GM23338 (cell line): ENCODE data around the gene JMJD1C. TPM values are rescaled to one million over a fixed set of nuclear protein-coding genes. Genes with fewer than 3 reads are reported as not detected.
A peak's percentile ranks its signal among the peaks of the same experiment; 100 is the strongest.

Experiments used
- ATAC-seq: fragments of 200-7000 bp; cut with Tn5 transposase; 3 replicates; pipeline ENCODE4 v1.9.1; 2020
- DNase-seq: peaks from one replicate; pipeline ENCODE4 v3.0.0-alpha.2; 2015; ENCODE audit warnings: low spot score
- H2AFZ ChIP-seq: fragments of 200-600 bp; sonication (generic); 2 replicates; pipeline ENCODE4 v1.8.0; 2016; ENCODE audit warnings: antibody characterized with exemption, mild to moderate bottlenecking, moderate library complexity
- H3F3A ChIP-seq: fragments of 200-600 bp; sonication (generic); replicated peaks from 2 replicates; pipeline ENCODE4 v1.8.0; 2017; ENCODE audit warnings: antibody characterized with exemption, mixed run types, low read depth
- H3K27ac ChIP-seq: fragments of 200-600 bp; sonication (generic); 2 replicates; pipeline ENCODE4 v1.6.1; 2016; ENCODE audit warnings: low read depth
- H3K27me3 ChIP-seq: fragments of 200-600 bp; sonication (generic); 2 replicates; pipeline ENCODE4 v1.8.0; 2016; ENCODE audit warnings: mild to moderate bottlenecking, mixed run types, moderate library complexity; ENCODE audit not compliant: insufficient read depth
- H3K36me3 ChIP-seq: fragments of 200-600 bp; sonication (generic); 2 replicates; pipeline ENCODE4 v1.8.0; 2016; ENCODE audit warnings: mild to moderate bottlenecking; ENCODE audit not compliant: insufficient read depth
- H3K4me1 ChIP-seq: fragments of 200-600 bp; sonication (generic); 2 replicates; pipeline ENCODE4 v1.8.0; 2016; ENCODE audit warnings: mild to moderate bottlenecking, moderate library complexity; ENCODE audit not compliant: insufficient read depth
- H3K4me2 ChIP-seq: fragments of 200-600 bp; sonication (generic); 2 replicates; pipeline ENCODE4 v1.7.1; 2017; ENCODE audit warnings: mixed run types
- H3K4me3 ChIP-seq: fragments of 200-600 bp; sonication (generic); 2 replicates; pipeline ENCODE4 v1.6.1; 2016; ENCODE audit warnings: mixed run types
- H3K79me2 ChIP-seq: fragments of 200-600 bp; sonication (generic); replicated peaks from 2 replicates; pipeline ENCODE4 v1.8.0; 2017; ENCODE audit warnings: mild to moderate bottlenecking; ENCODE audit not compliant: insufficient read depth
- H3K9me2 ChIP-seq: fragments of 200-600 bp; sonication (generic); 2 replicates; pipeline ENCODE4 v1.8.0; 2017; ENCODE audit not compliant: insufficient read depth
- H4K20me1 ChIP-seq: fragments of 200-600 bp; sonication (generic); replicated peaks from 2 replicates; pipeline ENCODE4 v1.8.0; 2017; ENCODE audit warnings: mild to moderate bottlenecking; ENCODE audit not compliant: insufficient read depth
- H3K27ac Mint-ChIP-seq: 2 replicates; pipeline ENCODE4 v1.8.0; 2020; ENCODE audit warnings: inconsistent platforms, mild to moderate bottlenecking, moderate library complexity, mixed read lengths
- H3K27me3 Mint-ChIP-seq: 3 replicates; pipeline ENCODE4 v1.8.0; 2022; ENCODE audit warnings: low read depth, mild to moderate bottlenecking, moderate library complexity, mixed read lengths, inconsistent platforms; ENCODE audit not compliant: insufficient read depth, poor library complexity
- H3K36me3 Mint-ChIP-seq: 3 replicates; pipeline ENCODE4 v1.8.0; 2021; ENCODE audit warnings: low read depth, mild to moderate bottlenecking, inconsistent platforms, moderate library complexity, mixed read lengths
- H3K4me1 Mint-ChIP-seq: 3 replicates; pipeline ENCODE4 v1.8.0; 2020; ENCODE audit warnings: mild to moderate bottlenecking, inconsistent platforms, mixed read lengths
- H3K4me3 Mint-ChIP-seq: 3 replicates; pipeline ENCODE4 v1.8.0; 2021; ENCODE audit warnings: moderate library complexity, mild to moderate bottlenecking, inconsistent platforms, mixed read lengths
- H3K9me3 Mint-ChIP-seq: 3 replicates; pipeline ENCODE4 v1.8.0; 2020; ENCODE audit warnings: moderate library complexity, mild to moderate bottlenecking, inconsistent platforms, mixed read lengths
- CREB1 ChIP-seq: fragments of 250-450 bp; sonication (Bioruptor Pico); IDR thresholded peaks from 2 replicates; pipeline ENCODE4 v1.5.0; 2020; ENCODE audit warnings: low read depth, mild to moderate bottlenecking, moderate library complexity
- CTCF ChIP-seq, 2 experiments: fragments of 200-600 bp in 1 of 2; sonication (generic) in 1 of 2; conservative IDR thresholded peaks; 2 replicates each; pipeline versions ENCODE4 v1.5.1 to v1.6.1; 2016 to 2017; ENCODE audit warnings: antibody characterized with exemption in 2 of 2, low read depth in 2 of 2, mild to moderate bottlenecking in 2 of 2, moderate library complexity in 1 of 2
- ETS1 ChIP-seq: IDR thresholded peaks from 2 replicates; pipeline ENCODE4 v1.6.1; 2016; ENCODE audit warnings: antibody characterized with exemption
- EZH2 ChIP-seq: fragments of 200-600 bp; sonication (generic); IDR thresholded peaks from one replicate; pipeline ENCODE4 v1.8.0; 2017; ENCODE audit warnings: antibody characterized with exemption, mild to moderate bottlenecking, low read depth; ENCODE audit not compliant: unreplicated experiment
- EZH2phosphoT487 ChIP-seq: fragments of 200-600 bp; sonication (generic); IDR thresholded peaks from one replicate; pipeline ENCODE4 v1.8.1; 2018; ENCODE audit warnings: antibody characterized with exemption; ENCODE audit not compliant: unreplicated experiment
- JUNB ChIP-seq: IDR thresholded peaks from one replicate; pipeline ENCODE4 v1.6.1; 2016; ENCODE audit warnings: antibody characterized with exemption; ENCODE audit not compliant: unreplicated experiment
- NANOG ChIP-seq: IDR thresholded peaks from 2 replicates; pipeline ENCODE4 v1.6.1; 2016; ENCODE audit warnings: antibody characterized with exemption, borderline replicate concordance
- POLR2AphosphoS5 ChIP-seq: IDR thresholded peaks from 2 replicates; pipeline ENCODE4 v1.6.1; 2016; ENCODE audit warnings: antibody characterized with exemption, low read depth
- REST ChIP-seq: IDR thresholded peaks from one replicate; pipeline ENCODE4 v1.6.1; 2018; ENCODE audit warnings: antibody characterized with exemption; ENCODE audit not compliant: unreplicated experiment
- STAT1 ChIP-seq: IDR thresholded peaks from one replicate; pipeline ENCODE4 v1.6.1; 2016; ENCODE audit warnings: antibody characterized with exemption; ENCODE audit not compliant: unreplicated experiment
- ZNF114 ChIP-seq: fragments of 250-450 bp; sonication (Bioruptor Pico); IDR thresholded peaks from 2 replicates; pipeline ENCODE4 v1.5.0; 2020; ENCODE audit warnings: mild to moderate bottlenecking, moderate library complexity
- ZNF331 ChIP-seq: fragments of 250-450 bp; sonication (Bioruptor Pico); IDR thresholded peaks from 2 replicates; pipeline ENCODE4 v1.5.0; 2020; ENCODE audit warnings: low read depth, mild to moderate bottlenecking, moderate library complexity
- ZNF462 ChIP-seq: fragments of 250-450 bp; sonication (Bioruptor Pico); IDR thresholded peaks from 2 replicates; pipeline ENCODE4 v1.5.0; 2020; ENCODE audit warnings: mild to moderate bottlenecking, moderate library complexity
- polyA plus RNA-seq: library from polyadenylated mRNA; unstranded; fragments of >200 nt; fragmentation: Nextera tagmentation; extraction: Ambion mirVana; gene quantifications from 2 replicates; pipeline ENCODE4 v1.2.1, GENCODE V29; 2016
- total RNA-seq: library from RNA; depleted of rRNA; stranded (reverse); fragments of >200 nt; shearing (Covaris generic); gene quantifications from 2 replicates; pipeline ENCODE4 v1.2.3, GENCODE V29; 2014

The JMJD1C gene
- total and polyA plus RNA-seq, 2 experiments from 2014 or later = 333 to 435 TPM

- Histone ChIP-seq H3K4me3 (no peak overlapping the region), H3K27ac (peak overlapping the region; percentile 34), H3K27me3 (no peaks in the 10 kb centered on the region), H3K36me3 (no peaks in the 10 kb centered on the region), H3K9me2 (no peaks in the 10 kb centered on the region), H3K4me1 (peaks cover 56% of the 10 kb centered on the region), H4K20me1 (0 out of 2 replicates have a peak, but pooled peaks cover 8% of the 10 kb centered on the region), H3K4me2 (peak overlapping the region; percentile 1), H3F3A (no peaks in the 10 kb centered on the region), H3K79me2 (peaks cover 97% of the 10 kb centered on the region), H2AFZ (no peak overlapping the region)
- no peaks in the 10 kb centered on the region for H3K9me3 Mint-ChIP-seq
- ATAC-seq (no peak), DNase-seq (no peak)
- TF ChIP-seq ZNF462 (CRISPR knock-in tag) (no peak), CREB1 (no peak), ZNF114 (CRISPR knock-in tag) (no peak), STAT1 (no peak), NANOG (no peak), POLR2AphosphoS5 (no peak), EZH2phosphoT487 (no peak), ETS1 (no peak), CTCF (conservative IDR thresholded peaks at IDR 0.05; ENCODE audit: low read depth in 2 of 2) (no peak), ZNF331 (CRISPR knock-in tag) (no peak), JUNB (no peak), EZH2 (no peak), REST (no peak)
- H3K36me3 Mint-ChIP-seq = no peaks in the 10 kb centered on the region; the same call in 2 of the 3 replicates
- no peak overlapping the region for H3K27ac Mint-ChIP-seq
- H3K4me1 Mint-ChIP-seq = peaks cover 19% of the 10 kb centered on the region
- peaks cover 2% of the 10 kb centered on the region for H3K27me3 Mint-ChIP-seq
- no peak overlapping the region for H3K4me3 Mint-ChIP-seq
Observed at GRCh38 chr10:63436225-63436624, 29.6 kb downstream of the JMJD1C start.
